ENCODE results near the gene MEGF11. TPM values are rescaled to one million over a fixed set of nuclear protein-coding genes. Genes with fewer than 3 reads are reported as not detected.

MEGF11 gene
- total RNA-seq, 4 donors from 2014 or later = 0.23 to 0.33 TPM; not detected in 2

- Histone ChIP-seq H3K36me3 (no peaks in the 10 kb centered on the region), H3K9me3 (no peaks in the 10 kb centered on the region), H3K27me3 (peaks cover 0 to 48% (median 0%) of the 10 kb centered on the region in 4 donors), H3K4me3 (no peak overlapping the region), H3K27ac (replicated peaks in 1 of 4) (no peak overlapping the region), H3K4me1 (no peaks in the 10 kb centered on the region)
- 79% methylated on average over 12 of the region's 12 CpGs for WGBS
- TF ChIP-seq POLR2A (IDR thresholded peaks at IDR 0.05; ENCODE audit: low read depth) (no peak), EP300 (IDR thresholded peaks at IDR 0.05) (no peak), CTCF (IDR thresholded peaks at IDR 0.05) (no peak), POLR2AphosphoS5 (IDR thresholded peaks at IDR 0.05) (no peak)
- no peak for DNase-seq (ENCODE audit: extremely low spot score)
- intact Hi-C loops (cut with DNase I) = no loop called here
Observed at GRCh38 chr15:66241087-66241907, 12.3 kb downstream of the MEGF11 start.

- Histone ChIP-seq H3K4me1 (no peaks in the 10 kb centered on the region), H3K36me3 (no peaks in the 10 kb centered on the region), H3K4me3 (no peak overlapping the region), H3K27me3 (peaks cover 0 to 43% (median 0%) of the 10 kb centered on the region in 4 donors), H3K27ac (replicated peaks in 1 of 4) (no peak overlapping the region), H3K9me3 (no peaks in the 10 kb centered on the region)
- TF ChIP-seq EP300 (IDR thresholded peaks at IDR 0.05) = no peak
- no peak for TF ChIP-seq CTCF (IDR thresholded peaks at IDR 0.05)
- TF ChIP-seq POLR2A (IDR thresholded peaks at IDR 0.05; ENCODE audit: low read depth) = no peak
- no peak for TF ChIP-seq POLR2AphosphoS5 (IDR thresholded peaks at IDR 0.05)
- WGBS = 82% methylated on average over 9 of the region's 9 CpGs
- intact Hi-C loops (cut with DNase I) = no loop called here
- no peak for DNase-seq (ENCODE audit: extremely low spot score)
Observed at GRCh38 chr15:66240240-66240794, 13.2 kb downstream of the MEGF11 start.

- intact Hi-C loops (cut with DNase I) = no loop called here
- Histone ChIP-seq H3K27me3 (peaks cover 0 to 35% (median 0%) of the 10 kb centered on the region in 4 donors), H3K9me3 (no peaks in the 10 kb centered on the region), H3K4me1 (no peaks in the 10 kb centered on the region), H3K4me3 (no peak overlapping the region), H3K36me3 (no peaks in the 10 kb centered on the region), H3K27ac (replicated peaks in 1 of 4) (no peak overlapping the region)
- no peak for TF ChIP-seq POLR2A (IDR thresholded peaks at IDR 0.05; ENCODE audit: low read depth)
- no peak for TF ChIP-seq CTCF (IDR thresholded peaks at IDR 0.05)
- no peak for TF ChIP-seq EP300 (IDR thresholded peaks at IDR 0.05)
- TF ChIP-seq POLR2AphosphoS5 (IDR thresholded peaks at IDR 0.05) = no peak
- WGBS = 100% methylated on average over 2 of the region's 4 CpGs
- DNase-seq (ENCODE audit: extremely low spot score) = no peak
Observed at GRCh38 chr15:66239514-66239913, 14.0 kb downstream of the MEGF11 start.

GRCh38 chr15:66238318-66238717 is 15.2 kb downstream of the MEGF11 start:
- intact Hi-C loops (cut with DNase I) = no loop called here
- TF ChIP-seq CTCF (IDR thresholded peaks at IDR 0.05) (no peak), POLR2AphosphoS5 (IDR thresholded peaks at IDR 0.05) (no peak), EP300 (IDR thresholded peaks at IDR 0.05) (no peak), POLR2A (IDR thresholded peaks at IDR 0.05; ENCODE audit: low read depth) (no peak)
- Histone ChIP-seq H3K36me3 (no peaks in the 10 kb centered on the region), H3K4me3 (no peak overlapping the region), H3K27ac (replicated peaks in 1 of 4) (no peak overlapping the region), H3K27me3 (peaks cover 0 to 31% (median 0%) of the 10 kb centered on the region in 4 donors), H3K9me3 (no peaks in the 10 kb centered on the region), H3K4me1 (no peaks in the 10 kb centered on the region)
- no peak for DNase-seq (ENCODE audit: extremely low spot score)
- WGBS = 89% methylated on average over 5 of the region's 5 CpGs
